GM23338 (cell line): Measurements from ENCODE around the gene LRRC10. TPM values are rescaled to one million over a fixed set of nuclear protein-coding genes. Genes with fewer than 3 reads are reported as not detected.

ENCODE experiments used
- ATAC-seq: fragments of 200-7000 bp; cut with Tn5 transposase; 3 replicates; pipeline ENCODE4 v1.9.1; 2020
- DNase-seq: peaks from one replicate; pipeline ENCODE4 v3.0.0-alpha.2; 2015; ENCODE audit warnings: low spot score
- H2AFZ ChIP-seq: fragments of 200-600 bp; sonication (generic); 2 replicates; pipeline ENCODE4 v1.8.0; 2016; ENCODE audit warnings: antibody characterized with exemption, mild to moderate bottlenecking, moderate library complexity
- H3F3A ChIP-seq: fragments of 200-600 bp; sonication (generic); replicated peaks from 2 replicates; pipeline ENCODE4 v1.8.0; 2017; ENCODE audit warnings: antibody characterized with exemption, mixed run types, low read depth
- H3K27ac ChIP-seq: fragments of 200-600 bp; sonication (generic); 2 replicates; pipeline ENCODE4 v1.6.1; 2016; ENCODE audit warnings: low read depth
- H3K27me3 ChIP-seq: fragments of 200-600 bp; sonication (generic); 2 replicates; pipeline ENCODE4 v1.8.0; 2016; ENCODE audit warnings: mild to moderate bottlenecking, mixed run types, moderate library complexity; ENCODE audit not compliant: insufficient read depth
- H3K36me3 ChIP-seq: fragments of 200-600 bp; sonication (generic); 2 replicates; pipeline ENCODE4 v1.8.0; 2016; ENCODE audit warnings: mild to moderate bottlenecking; ENCODE audit not compliant: insufficient read depth
- H3K4me1 ChIP-seq: fragments of 200-600 bp; sonication (generic); 2 replicates; pipeline ENCODE4 v1.8.0; 2016; ENCODE audit warnings: mild to moderate bottlenecking, moderate library complexity; ENCODE audit not compliant: insufficient read depth
- H3K4me2 ChIP-seq: fragments of 200-600 bp; sonication (generic); 2 replicates; pipeline ENCODE4 v1.7.1; 2017; ENCODE audit warnings: mixed run types
- H3K4me3 ChIP-seq: fragments of 200-600 bp; sonication (generic); 2 replicates; pipeline ENCODE4 v1.6.1; 2016; ENCODE audit warnings: mixed run types
- H3K79me2 ChIP-seq: fragments of 200-600 bp; sonication (generic); replicated peaks from 2 replicates; pipeline ENCODE4 v1.8.0; 2017; ENCODE audit warnings: mild to moderate bottlenecking; ENCODE audit not compliant: insufficient read depth
- H3K9me2 ChIP-seq: fragments of 200-600 bp; sonication (generic); 2 replicates; pipeline ENCODE4 v1.8.0; 2017; ENCODE audit not compliant: insufficient read depth
- H4K20me1 ChIP-seq: fragments of 200-600 bp; sonication (generic); replicated peaks from 2 replicates; pipeline ENCODE4 v1.8.0; 2017; ENCODE audit warnings: mild to moderate bottlenecking; ENCODE audit not compliant: insufficient read depth
- H3K27ac Mint-ChIP-seq: 2 replicates; pipeline ENCODE4 v1.8.0; 2020; ENCODE audit warnings: inconsistent platforms, mild to moderate bottlenecking, moderate library complexity, mixed read lengths
- H3K27me3 Mint-ChIP-seq: 3 replicates; pipeline ENCODE4 v1.8.0; 2022; ENCODE audit warnings: low read depth, mild to moderate bottlenecking, moderate library complexity, mixed read lengths, inconsistent platforms; ENCODE audit not compliant: insufficient read depth, poor library complexity
- H3K36me3 Mint-ChIP-seq: 3 replicates; pipeline ENCODE4 v1.8.0; 2021; ENCODE audit warnings: low read depth, mild to moderate bottlenecking, inconsistent platforms, moderate library complexity, mixed read lengths
- H3K4me1 Mint-ChIP-seq: 3 replicates; pipeline ENCODE4 v1.8.0; 2020; ENCODE audit warnings: mild to moderate bottlenecking, inconsistent platforms, mixed read lengths
- H3K4me3 Mint-ChIP-seq: 3 replicates; pipeline ENCODE4 v1.8.0; 2021; ENCODE audit warnings: moderate library complexity, mild to moderate bottlenecking, inconsistent platforms, mixed read lengths
- H3K9me3 Mint-ChIP-seq: 3 replicates; pipeline ENCODE4 v1.8.0; 2020; ENCODE audit warnings: moderate library complexity, mild to moderate bottlenecking, inconsistent platforms, mixed read lengths
- CREB1 ChIP-seq: fragments of 250-450 bp; sonication (Bioruptor Pico); IDR thresholded peaks from 2 replicates; pipeline ENCODE4 v1.5.0; 2020; ENCODE audit warnings: low read depth, mild to moderate bottlenecking, moderate library complexity
- CTCF ChIP-seq, 2 experiments: fragments of 200-600 bp in 1 of 2; sonication (generic) in 1 of 2; conservative IDR thresholded peaks; 2 replicates each; pipeline versions ENCODE4 v1.5.1 to v1.6.1; 2016 to 2017; ENCODE audit warnings: antibody characterized with exemption in 2 of 2, low read depth in 2 of 2, mild to moderate bottlenecking in 2 of 2, moderate library complexity in 1 of 2
- ETS1 ChIP-seq: IDR thresholded peaks from 2 replicates; pipeline ENCODE4 v1.6.1; 2016; ENCODE audit warnings: antibody characterized with exemption
- EZH2 ChIP-seq: fragments of 200-600 bp; sonication (generic); IDR thresholded peaks from one replicate; pipeline ENCODE4 v1.8.0; 2017; ENCODE audit warnings: antibody characterized with exemption, mild to moderate bottlenecking, low read depth; ENCODE audit not compliant: unreplicated experiment
- REST ChIP-seq: IDR thresholded peaks from one replicate; pipeline ENCODE4 v1.6.1; 2018; ENCODE audit warnings: antibody characterized with exemption; ENCODE audit not compliant: unreplicated experiment
- STAT1 ChIP-seq: IDR thresholded peaks from one replicate; pipeline ENCODE4 v1.6.1; 2016; ENCODE audit warnings: antibody characterized with exemption; ENCODE audit not compliant: unreplicated experiment
- long read RNA-seq: library from polyadenylated mRNA; unstranded; transcript quantifications from one replicate; pipeline ENCODE4 v2.0.0, GENCODE V29; 2020; ENCODE audit not compliant: unreplicated experiment
- polyA plus RNA-seq: library from polyadenylated mRNA; unstranded; fragments of >200 nt; fragmentation: Nextera tagmentation; extraction: Ambion mirVana; gene quantifications from 2 replicates; pipeline ENCODE4 v1.2.1, GENCODE V29; 2016
- total RNA-seq: library from RNA; depleted of rRNA; stranded (reverse); fragments of >200 nt; shearing (Covaris generic); gene quantifications from 2 replicates; pipeline ENCODE4 v1.2.3, GENCODE V29; 2014; rRNA removed

Gene LRRC10
- not detected in 2 replicates for total RNA-seq
- not detected in 2 replicates for polyA plus RNA-seq
- long read RNA-seq: 0 reads

GRCh38 chr12:69610729-69611128, at the start of gene LRRC10:
Gene LRRC10, minus strand, starts transcription at chr12:69610907. Its CDS starts 69 bp downstream, at chr12:69610838.
- no peak within 1 kb of the TSS for H3K4me3 ChIP-seq

More at GRCh38 chr12:69610729-69611128, at the start of gene LRRC10:
- H3K4me1 ChIP-seq: no peaks in the 10 kb centered on the region
- no peaks in the 10 kb centered on the region for H3K36me3 ChIP-seq
- H3K27me3 Mint-ChIP-seq: no peaks in the 10 kb centered on the region
- no peak for TF ChIP-seq EZH2
- TF ChIP-seq CREB1 (CRISPR knock-in tag): no peak
- no peak for TF ChIP-seq STAT1
- no peak for TF ChIP-seq ETS1
- TF ChIP-seq REST: no peak
- TF ChIP-seq CTCF (conservative IDR thresholded peaks at IDR 0.05; ENCODE audit: low read depth in 2 of 2): no peak
- no peak within 1 kb of the TSS for H3K4me3 Mint-ChIP-seq
- no peaks in the 10 kb centered on the region for H3K9me2 ChIP-seq
- H3K4me1 Mint-ChIP-seq: no peaks in the 10 kb centered on the region
- H2AFZ ChIP-seq: peak within 1 kb of the TSS; percentile 52; the same call in 1 of the 2 replicates
- no peaks in the 10 kb centered on the region for H3K9me3 Mint-ChIP-seq
- no peaks in the 10 kb centered on the region for H3K36me3 Mint-ChIP-seq
- H3K79me2 ChIP-seq: no peaks in the 10 kb centered on the region
- no peaks in the 10 kb centered on the region for H4K20me1 ChIP-seq
- ATAC-seq: no peak; the same call in 2 of the 3 replicates
- no peaks in the 10 kb centered on the region for H3F3A ChIP-seq
- H3K27ac Mint-ChIP-seq: no peak within 1 kb of the TSS
- H3K27ac ChIP-seq: no peak within 1 kb of the TSS
- no peak for DNase-seq
- H3K4me2 ChIP-seq: no peak within 1 kb of the TSS
- H3K27me3 ChIP-seq: no peaks in the 10 kb centered on the region
